ENCODE data around the gene PDE4C.

- no peak for TF ChIP-seq CTCF (IDR thresholded peaks at IDR 0.05)
- TF ChIP-seq POLR2A (IDR thresholded peaks at IDR 0.05) = no peak
Measured at GRCh38 chr19:18191640-18192062, 34.6 kb downstream of the PDE4C start.

Measured in body of pancreas (tissue), 4 donors.